WTC11 (cell line): ENCODE measurements around the gene WFDC6. TPM values are rescaled to one million over a fixed set of nuclear protein-coding genes. Genes with fewer than 3 reads are reported as not detected.

Experiments
- ATAC-seq: fragments of 200-7000 bp; cut with Tn5 transposase; 2 replicates; pipeline ENCODE4 v1.10.0; 2021; ENCODE audit warnings: mild to moderate bottlenecking, moderate library complexity
- CTCF ChIA-PET: fragments of 300-600 bp; sonication (Branson Sonifier 250); formaldehyde crosslinking; loops from one replicate; lab custom pipeline; 2021; ENCODE audit warnings: antibody characterized with exemption; lab: Charles Lee
- POLR2A ChIA-PET: fragments of 350-600 bp; sonication (Branson Sonifier 250); formaldehyde crosslinking; loops from one replicate; lab custom pipeline; 2021; ENCODE audit warnings: antibody characterized with exemption; lab: Charles Lee
- DNase-seq: peaks from one replicate; pipeline ENCODE4 v3.0.0; 2021; ENCODE audit warnings: low spot score
- H3K27ac Mint-ChIP-seq: 2 replicates; pipeline ENCODE4 v1.8.0; 2021; ENCODE audit warnings: mixed read lengths
- H3K27me3 Mint-ChIP-seq: 2 replicates; pipeline ENCODE4 v1.8.0; 2021; ENCODE audit warnings: low read depth, mild to moderate bottlenecking, moderate library complexity, mixed read lengths
- H3K36me3 Mint-ChIP-seq: 2 replicates; pipeline ENCODE4 v1.8.0; 2021; ENCODE audit warnings: mixed read lengths
- H3K4me1 Mint-ChIP-seq: 2 replicates; pipeline ENCODE4 v1.8.0; 2022; ENCODE audit warnings: mixed read lengths
- H3K4me3 Mint-ChIP-seq: 2 replicates; pipeline ENCODE4 v1.8.0; 2021; ENCODE audit warnings: mild to moderate bottlenecking, moderate library complexity, mixed read lengths
- H3K9me3 Mint-ChIP-seq: 2 replicates; pipeline ENCODE4 v1.8.0; 2021; ENCODE audit warnings: mixed read lengths
- CTCF ChIP-seq: fragments of 200-600 bp; IDR thresholded peaks from 2 replicates; pipeline ENCODE4 v1.8.0; 2022; ENCODE audit warnings: antibody characterized with exemption
- SOX15 ChIP-seq: fragments of 250-450 bp; sonication (Bioruptor Pico); IDR thresholded peaks from 2 replicates; pipeline ENCODE4 v1.9.0; 2021; ENCODE audit warnings: mild to moderate bottlenecking
- STAT6 ChIP-seq: sonication (generic); formaldehyde crosslinking; conservative IDR thresholded peaks from 2 replicates; pipeline ENCODE4 v1.8.1; 2023; ENCODE audit warnings: mild to moderate bottlenecking, low read depth, missing genetic modification reagents, moderate library complexity
- TCF7 ChIP-seq: sonication (generic); formaldehyde crosslinking; IDR thresholded peaks from 2 replicates; pipeline ENCODE4 v1.8.0; 2022; ENCODE audit warnings: mild to moderate bottlenecking, low read depth, missing genetic modification reagents, moderate library complexity
- TEAD4 ChIP-seq: sonication (generic); formaldehyde crosslinking; IDR thresholded peaks from 2 replicates; pipeline ENCODE4 v1.8.0; 2022; ENCODE audit warnings: mild to moderate bottlenecking, missing genetic modification reagents
- ZNF232 ChIP-seq: sonication (generic); formaldehyde crosslinking; IDR thresholded peaks from 2 replicates; pipeline ENCODE4 v1.8.0; 2022; ENCODE audit warnings: mild to moderate bottlenecking, missing genetic modification reagents
- ZNF263 ChIP-seq: sonication (generic); formaldehyde crosslinking; IDR thresholded peaks from 2 replicates; pipeline ENCODE4 v1.8.1; 2022; ENCODE audit warnings: low read depth, mild to moderate bottlenecking, moderate library complexity, missing genetic modification reagents
- ZNF281 ChIP-seq: sonication (generic); formaldehyde crosslinking; IDR thresholded peaks from 2 replicates; pipeline ENCODE4 v1.8.0; 2023; ENCODE audit warnings: mild to moderate bottlenecking, missing genetic modification reagents
- ZNF423 ChIP-seq: fragments of 250-450 bp; sonication (Bioruptor Pico); IDR thresholded peaks from 2 replicates; pipeline ENCODE4 v2.1.2; 2022; ENCODE audit warnings: mild to moderate bottlenecking, moderate library complexity
- ZNF425 ChIP-seq: fragments of 250-450 bp; sonication (Bioruptor Pico); conservative IDR thresholded peaks from 2 replicates; pipeline ENCODE4 v1.9.0; 2021; ENCODE audit warnings: mild to moderate bottlenecking
- ZSCAN18 ChIP-seq: fragments of 250-450 bp; sonication (Bioruptor Pico); IDR thresholded peaks from 2 replicates; pipeline ENCODE4 v2.1.2; 2022; ENCODE audit warnings: mild to moderate bottlenecking, moderate library complexity
- total RNA-seq: library from RNA; stranded (reverse); gene quantifications from 3 replicates; pipeline ENCODE4 v1.2.3, GENCODE V29; 2021
- TF ChIP-seq, protein P1 (sequence below): sonication (generic); formaldehyde crosslinking; IDR thresholded peaks from 2 replicates; pipeline ENCODE4 v1.8.0; 2023; ENCODE audit warnings: missing genetic modification reagents
- TF ChIP-seq, protein P2 (sequence below): sonication (generic); formaldehyde crosslinking; IDR thresholded peaks from 2 replicates; pipeline ENCODE4 v1.8.0; 2022; ENCODE audit warnings: mild to moderate bottlenecking, missing genetic modification reagents

Gene WFDC6
- total RNA-seq, 1 experiment from 2014 or later, result not detected

GRCh38 chr20:45548410-45548809, 9.1 kb upstream of the WFDC6 start:
- ChIA-PET POLR2A (no interaction called here), CTCF (interaction anchor here (1.0 to 2.7 kb wide), 2 partner anchors 81 to 223 kb away, joined by 4 to 22 read pairs; partner anchors contain the start of gene WFDC10A)
- Mint-ChIP-seq H3K4me1 (peaks cover 13% of the 10 kb centered on the region), H3K27me3 (no peaks in the 10 kb centered on the region; the same call in 1 of the 2 replicates), H3K36me3 (0 out of 2 replicates have a peak, but pooled peaks cover 9% of the 10 kb centered on the region), H3K27ac (no peak overlapping the region), H3K9me3 (peaks cover 16% of the 10 kb centered on the region), H3K4me3 (no peak overlapping the region)
- no peak for DNase-seq
- ATAC-seq, result no peak
- TF ChIP-seq STAT6 (CRISPR knock-in tag) (no peak), TEAD4 (CRISPR knock-in tag) (no peak), CTCF (no peak), ZNF263 (CRISPR knock-in tag) (no peak), TCF7 (CRISPR knock-in tag) (no peak)

DNA sequence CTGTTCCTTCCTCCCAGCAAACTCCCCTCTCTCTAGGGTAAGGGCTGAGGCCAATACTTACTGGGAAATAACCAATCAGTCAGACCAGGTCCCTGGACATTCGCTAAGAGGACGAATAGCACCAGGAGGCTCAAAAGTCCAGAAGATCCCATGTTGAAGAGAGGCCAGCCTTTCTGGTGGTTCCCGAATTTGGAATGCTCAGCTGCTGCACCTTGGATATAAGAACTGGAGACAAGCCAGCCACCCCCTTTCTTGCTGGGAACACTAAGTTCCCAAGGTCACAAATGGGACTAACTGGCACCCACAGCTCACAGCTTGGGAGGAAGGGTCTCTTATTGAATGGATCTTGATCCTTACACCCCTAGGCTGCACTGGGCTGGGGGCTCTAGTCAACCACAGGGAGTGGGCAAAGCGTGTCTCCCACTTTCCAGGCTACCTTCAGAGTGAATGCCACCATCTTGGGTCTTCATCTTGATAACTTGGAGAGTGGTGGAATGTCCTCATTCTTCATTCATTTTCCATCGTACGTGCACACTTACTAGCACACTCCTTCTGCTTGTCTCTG, 8.0 kb upstream of the WFDC6 start, which contains the start of gene EPPIN:
EPPIN (minus strand) TSS at position 196 of the 565 bp plus-strand sequence; CDS start at position 152, 44 bp downstream.
- CTCF ChIA-PET, result interaction anchor here (0.5 to 2.7 kb wide), 3 partner anchors 82 to 226 kb away, joined by 3 to 22 read pairs (median 4); partner anchors contain the start of gene WFDC10A
- Mint-ChIP-seq H3K4me3 (no peak within 1 kb of the TSS), H3K27ac (no peak within 1 kb of the TSS), H3K27me3 (no peaks in the 10 kb centered on the region), H3K9me3 (peaks cover 9% of the 10 kb centered on the region), H3K4me1 (peaks cover 13% of the 10 kb centered on the region), H3K36me3 (0 out of 2 replicates have a peak, but pooled peaks cover 7% of the 10 kb centered on the region)
- no peak for ATAC-seq
- POLR2A ChIA-PET, result no interaction called here
- TF ChIP-seq ZNF425 (CRISPR knock-in tag) (no peak), SOX15 (CRISPR knock-in tag) (no peak), ZNF232 (CRISPR knock-in tag) (no peak), ZSCAN18 (CRISPR knock-in tag) (no peak), ZNF423 (CRISPR knock-in tag) (no peak)
- no peak for DNase-seq

GRCh38 chr20:45545754-45546453, 6.6 kb upstream of the WFDC6 start:
- CTCF ChIA-PET, result interaction anchor here (0.6 to 1.9 kb wide), 6 partner anchors 11 to 326 kb away, joined by 3 to 79 read pairs (median 4); partner anchors contain the start of gene WFDC10A
- no peak overlapping the region for H3K4me3 Mint-ChIP-seq
- peaks cover 12% of the 10 kb centered on the region for H3K9me3 Mint-ChIP-seq
- peak; percentile 93 for ATAC-seq
- H3K27ac Mint-ChIP-seq, result 0 out of 2 replicates have a peak overlapping the region, but pooled peaks have one; percentile 9
- H3K36me3 Mint-ChIP-seq, result 0 out of 2 replicates have a peak, but pooled peaks cover 3% of the 10 kb centered on the region
- H3K27me3 Mint-ChIP-seq, result no peaks in the 10 kb centered on the region
- POLR2A ChIA-PET, result interaction anchor here (0.6 kb wide), 1 partner anchor 225 kb away, joined by 3 read pairs; no protein-coding TSS in a partner anchor
- peaks cover 13% of the 10 kb centered on the region for H3K4me1 Mint-ChIP-seq
- no peak for TF ChIP-seq ZNF281 (CRISPR knock-in tag)
- TF ChIP-seq, protein P1, sequence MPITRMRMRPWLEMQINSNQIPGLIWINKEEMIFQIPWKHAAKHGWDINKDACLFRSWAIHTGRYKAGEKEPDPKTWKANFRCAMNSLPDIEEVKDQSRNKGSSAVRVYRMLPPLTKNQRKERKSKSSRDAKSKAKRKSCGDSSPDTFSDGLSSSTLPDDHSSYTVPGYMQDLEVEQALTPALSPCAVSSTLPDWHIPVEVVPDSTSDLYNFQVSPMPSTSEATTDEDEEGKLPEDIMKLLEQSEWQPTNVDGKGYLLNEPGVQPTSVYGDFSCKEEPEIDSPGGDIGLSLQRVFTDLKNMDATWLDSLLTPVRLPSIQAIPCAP (CRISPR knock-in tag), result no peak
- TF ChIP-seq, protein P2, sequence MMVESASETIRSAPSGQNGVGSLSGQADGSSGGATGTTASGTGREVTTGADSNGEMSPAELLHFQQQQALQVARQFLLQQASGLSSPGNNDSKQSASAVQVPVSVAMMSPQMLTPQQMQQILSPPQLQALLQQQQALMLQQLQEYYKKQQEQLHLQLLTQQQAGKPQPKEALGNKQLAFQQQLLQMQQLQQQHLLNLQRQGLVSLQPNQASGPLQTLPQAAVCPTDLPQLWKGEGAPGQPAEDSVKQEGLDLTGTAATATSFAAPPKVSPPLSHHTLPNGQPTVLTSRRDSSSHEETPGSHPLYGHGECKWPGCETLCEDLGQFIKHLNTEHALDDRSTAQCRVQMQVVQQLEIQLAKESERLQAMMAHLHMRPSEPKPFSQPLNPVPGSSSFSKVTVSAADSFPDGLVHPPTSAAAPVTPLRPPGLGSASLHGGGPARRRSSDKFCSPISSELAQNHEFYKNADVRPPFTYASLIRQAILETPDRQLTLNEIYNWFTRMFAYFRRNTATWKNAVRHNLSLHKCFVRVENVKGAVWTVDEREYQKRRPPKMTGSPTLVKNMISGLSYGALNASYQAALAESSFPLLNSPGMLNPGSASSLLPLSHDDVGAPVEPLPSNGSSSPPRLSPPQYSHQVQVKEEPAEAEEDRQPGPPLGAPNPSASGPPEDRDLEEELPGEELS (CRISPR knock-in tag), result no peak
- peak; percentile 14 for DNase-seq
